IMR-90 (cell line): Measurements from ENCODE around the gene PDXK. TPM values are rescaled to one million over a fixed set of nuclear protein-coding genes. Genes with fewer than 3 reads are reported as not detected.

Experiments
- BHLHE40 ChIP-seq: fragments of 150-350 bp; IDR thresholded peaks from 2 replicates; pipeline ENCODE4 v1.6.1; 2016; ENCODE audit warnings: mild to moderate bottlenecking, low read depth, low read length
- CTCF ChIP-seq: conservative IDR thresholded peaks from 2 replicates; pipeline ENCODE4 v1.5.1; 2012; ENCODE audit warnings: mild to moderate bottlenecking, low read depth, low read length, improper control_type of control experiment
- MXI1 ChIP-seq: IDR thresholded peaks from 2 replicates; pipeline ENCODE4 v1.6.1; 2012; ENCODE audit warnings: low read depth, mild to moderate bottlenecking, low read length, moderate library complexity, borderline replicate concordance
- RAD21 ChIP-seq: IDR thresholded peaks from 2 replicates; pipeline ENCODE4 v1.6.1; 2012; ENCODE audit warnings: low read length, improper control_type of control experiment
- RCOR1 ChIP-seq: IDR thresholded peaks from 2 replicates; pipeline ENCODE4 v1.6.1; 2012; ENCODE audit warnings: mild to moderate bottlenecking, low read length, improper control_type of control experiment; ENCODE audit not compliant: insufficient replicate concordance
- polyA plus RNA-seq, 3 experiments: library from polyadenylated mRNA; depleted of rRNA; stranded (reverse); fragments of >200 nt; gene quantifications; 2 replicates each; pipeline ENCODE4 v1.2.3, GENCODE V29; 2012; ENCODE audit warnings: low replicate concordance in 1 of 3
- total RNA-seq: library from RNA; depleted of rRNA; stranded (reverse); fragments of >200 nt; gene quantifications from 2 replicates; pipeline ENCODE4 v1.2.3, GENCODE V29; 2012

PDXK gene
- total and polyA plus RNA-seq, 2 of the 4 experiments (the other 2 are of a cell fraction), result 155 to 312 TPM

GRCh38 chr21:43718872-43719747 is at the start of gene PDXK (continued):
- TF ChIP-seq CTCF (peak; percentile 17; the same call in 1 of the 2 replicates), RAD21 (no peak), RCOR1 (no peak), BHLHE40 (peak; percentile 73), MXI1 (peak; percentile 9; the same call in 1 of the 2 replicates)
